HFF-Myc (cell line): ENCODE results near the gene MEIS3.
"Not testable (repeated sequence)": the region's sequence is repeated elsewhere in the genome, so short reads cannot be mapped to it uniquely, and the experiment has no call there.

ENCODE experiments used
- DNase-seq: peaks from one replicate; pipeline ENCODE4 v3.0.0-alpha.2; 2011; ENCODE audit warnings: low read depth; ENCODE audit errors: extremely low read depth
- H3K4me3 ChIP-seq: replicated peaks from 2 replicates; pipeline ENCODE4 v1.5.1; 2011; ENCODE audit warnings: low read depth, mild to moderate bottlenecking, control low read depth, low read length
- TF ChIP-seq, protein P1 (sequence below): IDR thresholded peaks from 2 replicates; pipeline ENCODE4 v1.5.1; 2012; ENCODE audit warnings: mild to moderate bottlenecking, low read depth, low read length, control low read depth; ENCODE audit errors: missing control alignments

Gene MEIS3

DNA sequence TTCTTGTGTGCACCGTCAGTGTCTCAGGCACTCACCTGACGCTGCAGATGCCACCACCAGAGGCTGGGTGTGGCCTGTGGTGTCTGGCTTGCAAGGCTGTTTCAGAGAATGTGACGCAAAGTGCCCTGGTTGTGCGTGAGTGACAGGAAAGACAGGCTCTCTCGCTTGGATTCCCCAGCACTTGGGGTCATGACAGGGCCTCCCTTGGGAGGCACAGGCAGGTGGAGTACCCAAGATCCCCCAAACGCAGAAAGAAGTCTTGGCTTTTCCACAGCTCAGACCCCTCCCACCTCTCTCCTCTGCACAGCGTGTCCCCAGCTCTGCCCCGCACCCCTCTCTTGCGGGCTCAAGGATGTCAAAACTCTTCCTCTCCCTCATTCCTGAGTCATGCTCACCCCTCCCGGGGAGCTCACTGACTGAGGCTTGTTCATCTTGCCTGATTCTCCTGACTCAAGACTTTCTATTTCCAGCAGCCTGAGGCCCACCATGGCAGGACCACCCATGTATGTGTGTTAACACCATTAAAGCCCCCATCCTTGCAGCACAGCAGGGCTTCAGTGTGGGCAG lies 49.2 kb downstream of the MEIS3 start:
- DNase-seq = no peak
- no peak overlapping the region for H3K4me3 ChIP-seq
- TF ChIP-seq, protein P1, sequence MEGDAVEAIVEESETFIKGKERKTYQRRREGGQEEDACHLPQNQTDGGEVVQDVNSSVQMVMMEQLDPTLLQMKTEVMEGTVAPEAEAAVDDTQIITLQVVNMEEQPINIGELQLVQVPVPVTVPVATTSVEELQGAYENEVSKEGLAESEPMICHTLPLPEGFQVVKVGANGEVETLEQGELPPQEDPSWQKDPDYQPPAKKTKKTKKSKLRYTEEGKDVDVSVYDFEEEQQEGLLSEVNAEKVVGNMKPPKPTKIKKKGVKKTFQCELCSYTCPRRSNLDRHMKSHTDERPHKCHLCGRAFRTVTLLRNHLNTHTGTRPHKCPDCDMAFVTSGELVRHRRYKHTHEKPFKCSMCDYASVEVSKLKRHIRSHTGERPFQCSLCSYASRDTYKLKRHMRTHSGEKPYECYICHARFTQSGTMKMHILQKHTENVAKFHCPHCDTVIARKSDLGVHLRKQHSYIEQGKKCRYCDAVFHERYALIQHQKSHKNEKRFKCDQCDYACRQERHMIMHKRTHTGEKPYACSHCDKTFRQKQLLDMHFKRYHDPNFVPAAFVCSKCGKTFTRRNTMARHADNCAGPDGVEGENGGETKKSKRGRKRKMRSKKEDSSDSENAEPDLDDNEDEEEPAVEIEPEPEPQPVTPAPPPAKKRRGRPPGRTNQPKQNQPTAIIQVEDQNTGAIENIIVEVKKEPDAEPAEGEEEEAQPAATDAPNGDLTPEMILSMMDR = no peak

DNA sequence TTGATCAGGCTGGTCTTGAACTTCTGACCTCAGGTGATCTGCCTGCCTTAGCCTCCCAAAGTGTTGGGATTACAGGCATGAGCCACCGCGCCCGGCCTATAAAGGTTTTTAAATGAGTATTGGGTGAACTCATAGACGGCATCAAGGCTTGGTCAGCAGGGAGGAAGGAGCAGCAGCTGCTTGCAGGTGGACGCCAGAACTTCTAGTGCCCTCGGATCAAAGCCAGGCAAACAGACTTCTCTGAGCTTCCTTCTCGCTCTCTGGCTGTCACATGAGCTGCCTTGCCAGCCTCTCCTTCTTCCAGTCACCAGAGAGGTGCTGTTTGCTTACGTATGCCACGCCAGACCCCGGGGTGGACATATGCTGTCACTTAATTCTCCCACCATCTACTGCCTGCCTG lies 53.9 kb downstream of the MEIS3 start:
- DNase-seq, H3K4me3 ChIP-seq: not testable (repeated sequence)

DNA sequence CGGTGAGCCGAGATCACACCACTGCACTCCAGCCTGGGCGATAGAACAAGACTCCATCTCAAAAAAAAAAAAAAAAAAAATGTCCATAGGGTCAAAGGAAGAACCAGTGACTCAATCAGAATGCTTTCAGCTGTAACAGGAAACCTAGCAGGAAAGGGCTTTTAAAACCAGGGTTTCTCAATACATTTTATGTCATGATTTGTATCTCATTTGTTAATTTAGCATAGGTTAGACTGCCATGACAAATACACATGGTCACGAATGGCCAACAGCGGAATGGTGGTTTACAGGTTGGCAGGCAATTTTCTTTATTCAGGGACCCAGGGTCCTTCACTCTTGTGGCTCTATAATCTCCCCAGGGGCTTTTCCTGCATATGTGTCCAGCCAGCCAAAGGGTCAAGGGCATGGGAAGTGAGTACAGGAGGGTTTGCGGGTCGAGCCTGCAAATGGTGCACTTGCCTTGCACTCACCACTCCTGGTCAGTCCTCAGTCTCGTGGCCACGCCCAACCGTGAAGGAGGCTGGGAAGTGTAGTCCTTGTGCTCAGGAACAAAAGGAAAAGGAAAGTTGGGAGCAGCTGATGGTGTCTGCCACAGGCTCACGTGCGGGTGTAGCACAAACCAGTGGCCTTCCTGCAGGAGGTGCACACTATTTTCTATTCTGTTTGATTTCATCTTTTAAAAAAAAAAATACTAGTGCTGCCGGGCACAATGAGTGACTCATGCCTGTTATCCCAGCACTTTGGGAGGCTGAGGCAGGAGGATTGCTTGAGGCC lies 55.4 kb downstream of the MEIS3 start:
- TF ChIP-seq, protein P1 = no peak
- no peak overlapping the region for H3K4me3 ChIP-seq
- no peak for DNase-seq

DNA sequence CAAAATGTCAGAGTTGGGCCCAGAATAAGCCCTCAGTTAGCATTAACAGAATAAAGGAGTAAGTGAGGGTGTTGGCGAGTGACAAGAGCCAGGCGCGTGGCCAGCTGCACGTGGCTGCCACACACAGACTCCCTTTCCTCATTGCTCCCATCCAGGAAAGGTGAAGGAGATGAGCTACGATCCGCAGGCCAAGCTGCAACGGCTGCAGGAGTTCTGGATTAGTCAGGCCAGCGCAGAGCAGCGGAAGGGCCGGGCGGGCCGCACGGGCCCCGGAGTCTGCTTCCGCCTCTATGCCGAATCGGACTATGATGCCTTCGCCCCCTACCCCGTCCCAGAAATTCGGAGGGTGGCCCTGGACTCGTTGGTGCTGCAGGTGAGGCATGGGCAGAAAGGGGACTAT lies 57.0 kb downstream of the MEIS3 start:
- no peak overlapping the region for H3K4me3 ChIP-seq
- TF ChIP-seq, protein P1 = no peak
- DNase-seq = no peak

DNA sequence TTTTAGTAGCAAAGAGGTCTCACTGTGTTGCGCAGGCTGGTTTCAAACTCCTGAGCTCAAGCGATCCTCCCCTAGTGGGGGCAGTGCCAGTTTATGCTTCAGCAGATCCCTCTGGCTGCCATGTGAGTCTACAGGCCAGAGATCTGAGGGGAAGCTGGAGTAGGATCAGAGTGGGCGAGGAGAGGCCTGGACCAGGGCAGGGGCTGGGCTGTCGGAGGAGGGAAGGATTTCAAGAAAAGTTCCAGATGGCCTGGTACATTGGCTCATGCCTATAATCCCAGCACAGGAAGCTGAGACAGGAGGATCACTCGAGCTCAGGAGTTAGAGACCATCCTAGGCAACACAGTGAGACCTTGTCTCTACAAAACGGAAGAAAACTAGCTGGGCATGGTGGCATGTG lies 60.4 kb downstream of the MEIS3 start:
- H3K4me3 ChIP-seq = no peak overlapping the region
- no peak for DNase-seq
- TF ChIP-seq, protein P1 = no peak

DNA sequence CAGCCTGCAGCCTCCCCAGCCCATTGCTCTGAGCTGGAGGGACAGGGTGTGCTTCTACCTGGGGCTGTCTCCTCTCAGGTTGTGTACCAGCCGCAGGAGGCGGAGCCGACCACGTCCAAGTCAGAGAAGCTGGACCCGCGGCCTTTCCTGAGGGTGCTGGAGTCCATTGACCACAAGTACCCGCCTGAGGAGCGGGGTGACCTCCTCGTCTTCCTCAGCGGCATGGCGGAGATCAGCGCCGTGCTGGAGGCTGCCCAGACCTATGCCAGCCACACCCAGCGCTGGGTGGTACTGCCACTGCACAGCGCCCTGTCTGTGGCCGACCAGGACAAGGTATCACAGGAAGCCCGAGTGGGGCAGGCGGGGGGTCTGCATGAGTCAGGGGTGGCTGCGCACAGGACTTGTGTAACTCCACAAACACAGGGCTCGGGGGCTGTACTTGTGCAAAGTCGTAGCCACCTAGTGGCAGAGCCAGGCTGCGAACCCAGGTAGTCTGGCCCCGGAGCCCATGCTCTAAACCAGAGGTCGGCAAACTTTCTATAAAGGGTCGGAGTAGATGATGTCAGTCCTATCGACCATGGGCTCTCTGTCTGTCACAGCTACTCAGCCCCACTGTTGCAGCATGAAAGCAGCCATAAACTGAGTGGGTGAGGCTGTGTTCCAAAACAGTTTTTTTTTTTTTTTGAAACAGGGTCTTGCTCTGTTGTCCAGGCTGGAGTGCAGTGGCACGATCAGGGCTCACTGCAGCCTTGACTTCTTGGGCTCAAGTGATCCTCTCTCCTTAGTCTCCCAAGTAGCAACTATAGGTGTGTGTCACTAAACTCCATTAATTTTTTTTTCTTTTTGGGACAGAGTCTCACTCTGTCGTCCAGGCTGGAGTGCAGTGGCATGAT lies 61.3 kb downstream of the MEIS3 start:
- TF ChIP-seq, protein P1 = no peak
- H3K4me3 ChIP-seq = no peak overlapping the region
- DNase-seq = no peak

DNA sequence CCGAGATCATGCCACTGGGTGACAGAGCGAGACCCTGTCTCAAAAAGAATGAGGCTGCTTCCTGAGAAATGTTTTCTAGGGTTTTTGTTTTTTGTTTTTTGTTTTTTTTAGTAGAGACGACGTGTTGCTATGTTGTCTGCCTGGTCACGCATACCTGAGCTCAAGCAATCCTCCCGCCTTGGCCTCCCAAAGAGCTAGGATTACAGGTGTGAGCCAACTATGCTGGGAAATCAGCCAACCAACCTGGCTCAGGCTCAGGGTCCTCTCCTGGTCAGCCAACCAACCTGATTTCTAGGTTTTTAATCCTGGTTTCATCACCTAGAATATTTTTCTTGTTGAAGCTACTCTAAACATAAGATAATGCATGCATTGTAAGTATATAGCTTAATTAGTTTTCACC lies 62.4 kb downstream of the MEIS3 start:
- H3K4me3 ChIP-seq = no peak overlapping the region
- DNase-seq = no peak
- TF ChIP-seq, protein P1 = no peak
